Activated CD4-positive, alpha-beta memory T cell treated with anti-CD3 and anti-CD28 coated beads, Interleukin-2, amount 10 ng/mL, durations not matched to agents 7 days and 5 days (primary cell): ENCODE measurements around the gene POC1B. TPM values are rescaled to one million over a fixed set of nuclear protein-coding genes. Genes with fewer than 3 reads are reported as not detected.

Source experiments
- CTCF ChIA-PET: fragments of 350-600 bp; sonication (Branson Sonifier 250); formaldehyde crosslinking; loops from one replicate; lab custom pipeline; 2021; ENCODE audit warnings: antibody characterized with exemption, inconsistent platforms; lab: Charles Lee
- POLR2A ChIA-PET: fragments of 350-600 bp; sonication (Branson Sonifier 250); formaldehyde crosslinking; loops from one replicate; lab custom pipeline; 2021; ENCODE audit warnings: antibody characterized with exemption; lab: Charles Lee
- DNase-seq: peaks from one replicate; pipeline ENCODE4 v3.0.0-alpha.2; 2020
- H3K27ac Mint-ChIP-seq: one replicate; pipeline ENCODE4 v1.8.0; 2021; ENCODE audit warnings: mild to moderate bottlenecking, mixed read lengths
- H3K27me3 Mint-ChIP-seq: one replicate; pipeline ENCODE4 v1.8.0; 2021; ENCODE audit warnings: mixed read lengths
- H3K36me3 Mint-ChIP-seq: one replicate; pipeline ENCODE4 v1.8.0; 2021; ENCODE audit warnings: low read depth, mixed read lengths
- H3K4me1 Mint-ChIP-seq: one replicate; pipeline ENCODE4 v1.8.0; 2021; ENCODE audit warnings: mixed read lengths
- H3K4me3 Mint-ChIP-seq: one replicate; pipeline ENCODE4 v1.8.0; 2021; ENCODE audit warnings: mild to moderate bottlenecking, mixed read lengths
- H3K9me3 Mint-ChIP-seq: one replicate; pipeline ENCODE4 v1.8.0; 2021; ENCODE audit warnings: mixed read lengths
- total RNA-seq, 2 experiments: library from RNA; stranded (reverse); gene quantifications; one replicate each; pipeline ENCODE4 v1.2.3, GENCODE V29; 2021

POC1B gene
- total RNA-seq, 2 experiments from 2014 or later = 56.8 to 58.6 TPM

DNA sequence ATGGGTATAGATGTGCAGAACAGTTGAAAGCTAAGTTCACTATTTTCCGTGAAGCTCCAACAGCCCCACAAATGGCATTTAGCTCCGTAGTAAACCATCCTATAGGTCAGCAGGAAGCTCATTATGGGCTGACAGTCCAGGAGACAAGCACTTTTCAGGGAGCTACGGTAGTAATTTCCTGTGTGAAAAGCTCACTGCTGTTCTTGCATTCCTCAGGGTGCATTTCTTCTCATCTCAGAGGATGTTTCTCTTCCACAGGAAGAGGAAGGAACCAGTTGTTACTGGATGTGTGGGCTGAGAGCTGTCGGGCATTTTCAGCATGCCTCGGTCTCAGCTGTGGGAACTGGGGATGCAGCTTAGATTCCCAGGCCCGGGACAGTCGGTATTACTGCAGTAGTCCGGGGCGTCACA lies 74.0 kb downstream of the POC1B start:
- ChIA-PET CTCF (interaction anchor here (1.0 to 1.3 kb wide), 2 partner anchors 15 to 19 kb away, joined by 3 read pairs; no protein-coding TSS in a partner anchor), POLR2A (interaction anchor here (1.3 to 1.9 kb wide), 2 partner anchors 15 to 99 kb away, joined by 4 to 10 read pairs; partner anchors contain the start of gene DUSP6)
- Mint-ChIP-seq H3K27me3 (no peaks in the 10 kb centered on the region), H3K9me3 (no peaks in the 10 kb centered on the region), H3K27ac (no peak overlapping the region), H3K4me3 (no peak overlapping the region), H3K36me3 (peaks cover 48% of the 10 kb centered on the region), H3K4me1 (peaks cover 36% of the 10 kb centered on the region)
- DNase-seq = no peak

- peaks cover 48% of the 10 kb centered on the region for H3K36me3 Mint-ChIP-seq
- H3K4me3 Mint-ChIP-seq = no peak overlapping the region
- no peak for DNase-seq
- CTCF ChIA-PET = interaction anchor here (0.7 to 1.3 kb wide), 5 partner anchors 9 to 434 kb away, joined by 3 to 6 read pairs (median 3); no protein-coding TSS in a partner anchor
- H3K27ac Mint-ChIP-seq = no peak overlapping the region
- H3K27me3 Mint-ChIP-seq = no peaks in the 10 kb centered on the region
- H3K4me1 Mint-ChIP-seq = peaks cover 32% of the 10 kb centered on the region
- H3K9me3 Mint-ChIP-seq = peaks cover 3% of the 10 kb centered on the region
- POLR2A ChIA-PET = interaction anchor here (0.7 to 1.9 kb wide), 3 partner anchors 16 to 410 kb away, joined by 3 to 10 read pairs (median 4); partner anchors contain the start of gene DUSP6
Measured at GRCh38 chr12:89450907-89451306, 74.9 kb downstream of the POC1B start.

- no peak for DNase-seq
- Mint-ChIP-seq H3K27me3 (no peaks in the 10 kb centered on the region), H3K4me1 (peaks cover 21% of the 10 kb centered on the region), H3K9me3 (peaks cover 11% of the 10 kb centered on the region), H3K27ac (no peak overlapping the region), H3K4me3 (no peak overlapping the region), H3K36me3 (peaks cover 53% of the 10 kb centered on the region)
- ChIA-PET POLR2A (no interaction called here), CTCF (interaction anchor here (1.3 kb wide), 1 partner anchor 431 kb away, joined by 3 read pairs; no protein-coding TSS in a partner anchor)
Measured at GRCh38 chr12:89448951-89449371, 76.9 kb downstream of the POC1B start.

GRCh38 chr12:89448526-89448925 lies 77.3 kb downstream of the POC1B start:
- CTCF ChIA-PET = interaction anchor here (1.3 kb wide), 1 partner anchor 431 kb away, joined by 3 read pairs; no protein-coding TSS in a partner anchor
- no peak overlapping the region for H3K27ac Mint-ChIP-seq
- DNase-seq = no peak
- POLR2A ChIA-PET = no interaction called here
- no peak overlapping the region for H3K4me3 Mint-ChIP-seq
- H3K9me3 Mint-ChIP-seq = peaks cover 11% of the 10 kb centered on the region
- H3K27me3 Mint-ChIP-seq = no peaks in the 10 kb centered on the region
- peaks cover 56% of the 10 kb centered on the region for H3K36me3 Mint-ChIP-seq
- H3K4me1 Mint-ChIP-seq = peaks cover 17% of the 10 kb centered on the region

DNA sequence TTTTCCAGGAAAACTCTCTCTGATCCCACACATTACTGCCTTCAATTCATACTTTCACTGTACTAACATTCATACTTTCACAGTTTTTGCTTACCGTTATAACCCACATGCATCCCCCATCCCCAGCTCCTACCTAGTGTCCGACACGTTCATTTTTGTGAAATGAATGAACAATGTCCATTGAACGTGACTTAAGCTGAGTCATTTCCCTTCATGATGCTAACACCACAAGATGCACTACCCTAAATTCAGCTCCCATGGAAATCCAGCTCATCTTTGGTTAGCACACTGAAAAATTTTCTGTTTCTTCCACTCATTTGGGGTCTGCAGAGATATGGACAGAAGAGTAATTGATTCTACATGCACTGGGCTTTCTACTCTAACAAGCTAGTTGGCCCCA lies 85.9 kb downstream of the POC1B start:
- ChIA-PET POLR2A (interaction anchor here (0.6 to 1.0 kb wide), 2 partner anchors 91 to 276 kb away, joined by 3 read pairs; no protein-coding TSS in a partner anchor), CTCF (interaction anchor here (0.6 to 1.0 kb wide), 2 partner anchors 22 to 1143 kb away, joined by 3 to 5 read pairs; no protein-coding TSS in a partner anchor)
- DNase-seq = no peak
- peaks cover 11% of the 10 kb centered on the region for H3K4me1 Mint-ChIP-seq
- H3K9me3 Mint-ChIP-seq = peaks cover 23% of the 10 kb centered on the region
- H3K36me3 Mint-ChIP-seq = peaks cover 69% of the 10 kb centered on the region
- H3K27me3 Mint-ChIP-seq = no peaks in the 10 kb centered on the region
- H3K27ac Mint-ChIP-seq = no peak overlapping the region
- H3K4me3 Mint-ChIP-seq = no peak overlapping the region

DNA sequence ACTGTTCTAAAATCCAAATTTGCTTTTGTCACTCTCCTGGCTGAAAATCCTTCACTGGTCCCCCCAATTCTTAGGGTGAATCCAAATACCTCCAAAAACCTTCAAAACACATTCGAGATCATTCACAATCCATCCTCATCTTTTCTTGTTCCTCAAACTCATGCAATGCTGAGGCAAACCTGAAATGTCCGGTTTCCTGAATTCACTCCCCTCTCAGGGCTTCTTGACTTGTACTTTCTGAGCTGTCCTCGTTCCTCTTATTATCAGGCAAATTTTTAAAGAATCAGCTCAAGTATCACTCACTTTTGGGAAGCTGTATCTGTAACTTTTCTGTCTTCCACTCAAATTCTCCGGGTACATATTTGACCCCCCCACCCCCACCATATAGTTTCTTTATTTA lies 88.6 kb downstream of the POC1B start:
- no peak for DNase-seq
- no peaks in the 10 kb centered on the region for H3K27me3 Mint-ChIP-seq
- peaks cover 11% of the 10 kb centered on the region for H3K4me1 Mint-ChIP-seq
- POLR2A ChIA-PET = interaction anchor here (0.7 kb wide), 1 partner anchor 24 kb away, joined by 3 read pairs; no protein-coding TSS in a partner anchor
- peaks cover 17% of the 10 kb centered on the region for H3K9me3 Mint-ChIP-seq
- no peak overlapping the region for H3K4me3 Mint-ChIP-seq
- CTCF ChIA-PET = interaction anchor here (1.3 kb wide), 1 partner anchor 9 kb away, joined by 4 read pairs; no protein-coding TSS in a partner anchor
- H3K36me3 Mint-ChIP-seq = peaks cover 63% of the 10 kb centered on the region
- H3K27ac Mint-ChIP-seq = no peak overlapping the region

- no peaks in the 10 kb centered on the region for H3K27me3 Mint-ChIP-seq
- H3K4me1 Mint-ChIP-seq = peaks cover 7% of the 10 kb centered on the region
- no peak overlapping the region for H3K4me3 Mint-ChIP-seq
- H3K9me3 Mint-ChIP-seq = peaks cover 11% of the 10 kb centered on the region
- no peak for DNase-seq
- CTCF ChIA-PET = no interaction called here
- POLR2A ChIA-PET = no interaction called here
- H3K27ac Mint-ChIP-seq = no peak overlapping the region
- peaks cover 54% of the 10 kb centered on the region for H3K36me3 Mint-ChIP-seq
Measured at GRCh38 chr12:89436062-89436461, 89.8 kb downstream of the POC1B start.

- no peak overlapping the region for H3K27ac Mint-ChIP-seq
- ChIA-PET POLR2A (no interaction called here), CTCF (no interaction called here)
- H3K27me3 Mint-ChIP-seq = no peaks in the 10 kb centered on the region
- H3K36me3 Mint-ChIP-seq = peaks cover 59% of the 10 kb centered on the region
- peaks cover 3% of the 10 kb centered on the region for H3K9me3 Mint-ChIP-seq
- no peak overlapping the region for H3K4me3 Mint-ChIP-seq
- peaks cover 18% of the 10 kb centered on the region for H3K4me1 Mint-ChIP-seq
- DNase-seq = no peak
Measured at GRCh38 chr12:89433634-89434033, 92.2 kb downstream of the POC1B start.

DNA sequence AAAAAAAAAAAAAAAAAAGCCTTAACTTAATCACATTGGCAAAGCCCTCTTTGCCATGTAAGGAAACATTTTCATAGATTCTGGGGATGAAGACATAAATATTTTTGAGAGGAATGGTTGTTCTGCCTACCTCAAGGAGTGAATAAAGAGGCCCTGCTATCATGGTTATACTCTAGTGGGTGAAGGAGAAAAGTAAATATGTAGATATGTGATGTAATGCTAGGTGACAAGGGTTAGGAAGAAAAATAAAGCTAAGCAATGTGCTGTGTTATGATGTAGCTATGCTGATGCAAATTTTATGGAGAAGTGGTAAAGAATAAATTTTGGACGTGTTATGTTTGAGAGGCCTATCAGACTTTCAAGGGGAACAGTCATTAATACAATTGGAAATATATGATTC lies 93.5 kb downstream of the POC1B start:
- ChIA-PET POLR2A (no interaction called here), CTCF (interaction anchor here (0.7 kb wide), 1 partner anchor 171 kb away, joined by 6 read pairs; no protein-coding TSS in a partner anchor)
- Mint-ChIP-seq H3K27me3 (no peaks in the 10 kb centered on the region), H3K4me1 (peaks cover 30% of the 10 kb centered on the region), H3K36me3 (peaks cover 62% of the 10 kb centered on the region), H3K27ac (no peak overlapping the region), H3K4me3 (no peak overlapping the region), H3K9me3 (no peaks in the 10 kb centered on the region)
- DNase-seq = no peak

- peaks cover 4% of the 10 kb centered on the region for H3K9me3 Mint-ChIP-seq
- no peak overlapping the region for H3K4me3 Mint-ChIP-seq
- no peaks in the 10 kb centered on the region for H3K27me3 Mint-ChIP-seq
- H3K27ac Mint-ChIP-seq = peak overlapping the region; percentile 50
- ChIA-PET POLR2A (interaction anchor here (1.2 to 3.0 kb wide), 2 partner anchors 10 to 77 kb away, joined by 3 to 43 read pairs; partner anchors contain the start of gene DUSP6), CTCF (interaction anchor here (0.7 kb wide), 1 partner anchor 412 kb away, joined by 3 read pairs; no protein-coding TSS in a partner anchor)
- DNase-seq = no peak
- H3K36me3 Mint-ChIP-seq = peaks cover 68% of the 10 kb centered on the region
- peaks cover 46% of the 10 kb centered on the region for H3K4me1 Mint-ChIP-seq
Measured at GRCh38 chr12:89429528-89429927, 96.3 kb downstream of the POC1B start.

DNA sequence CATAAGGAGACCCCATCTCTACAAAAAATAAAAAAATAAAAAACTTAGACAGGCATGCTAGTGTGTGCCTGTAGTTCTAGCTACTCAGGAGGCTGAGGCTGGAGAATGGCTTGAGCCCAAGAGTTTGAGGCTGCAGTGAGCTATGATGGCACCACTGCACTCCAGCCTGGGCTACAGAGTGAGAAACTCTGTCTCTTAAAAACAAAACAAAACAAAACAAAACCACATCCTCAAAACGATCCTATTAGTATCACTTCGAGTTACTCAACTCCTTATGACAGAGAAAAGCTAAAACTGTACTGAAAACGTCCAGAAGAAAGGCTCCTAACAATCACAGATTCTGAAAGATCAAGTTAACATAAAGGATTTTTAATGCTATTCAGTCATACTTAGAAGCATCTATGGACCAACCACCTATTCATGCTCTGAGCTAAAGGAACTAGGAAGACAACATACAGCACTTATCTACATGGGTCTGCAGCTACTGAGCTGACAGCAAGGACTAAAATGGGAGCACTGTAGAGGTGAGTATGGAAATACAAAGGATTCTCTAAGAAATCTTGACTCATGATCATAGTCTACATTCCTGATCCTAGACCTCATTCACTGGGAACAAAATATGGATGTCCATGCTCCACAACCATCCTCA lies 98.2 kb downstream of the POC1B start:
- CTCF ChIA-PET = interaction anchor here (0.6 to 2.2 kb wide), 7 partner anchors 10 to 413 kb away, joined by 3 to 8 read pairs (median 4); no protein-coding TSS in a partner anchor
- POLR2A ChIA-PET = interaction anchor here (0.8 to 3.0 kb wide), 5 partner anchors 10 to 282 kb away, joined by 3 to 43 read pairs (median 3); partner anchors contain the start of gene DUSP6
- Mint-ChIP-seq H3K27me3 (no peaks in the 10 kb centered on the region), H3K9me3 (peaks cover 4% of the 10 kb centered on the region), H3K4me1 (peaks cover 48% of the 10 kb centered on the region), H3K27ac (peak overlapping the region; percentile 88), H3K36me3 (peaks cover 65% of the 10 kb centered on the region), H3K4me3 (peak overlapping the region; percentile 53)
- DNase-seq = peak; percentile 48

DNA sequence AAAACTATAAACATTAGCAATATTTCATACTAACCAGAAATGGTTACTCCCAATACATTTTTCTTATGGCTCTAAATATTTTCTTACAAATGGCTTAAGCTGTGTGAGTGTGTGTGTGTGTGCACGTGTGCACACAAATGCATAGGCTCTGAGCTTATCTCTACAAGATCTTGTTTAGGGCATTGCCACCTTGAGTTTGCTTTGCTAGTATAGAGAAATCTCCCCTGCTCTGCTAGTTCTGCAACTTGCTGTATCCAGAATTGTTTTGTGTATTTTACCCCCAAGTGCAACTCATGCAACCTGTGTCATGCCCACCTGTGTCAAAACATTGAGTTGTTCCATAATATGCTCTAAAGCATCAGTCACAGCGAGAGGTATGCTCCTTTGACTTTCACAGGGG lies 101.0 kb downstream of the POC1B start:
- DNase-seq = no peak
- H3K36me3 Mint-ChIP-seq = peaks cover 67% of the 10 kb centered on the region

DNA sequence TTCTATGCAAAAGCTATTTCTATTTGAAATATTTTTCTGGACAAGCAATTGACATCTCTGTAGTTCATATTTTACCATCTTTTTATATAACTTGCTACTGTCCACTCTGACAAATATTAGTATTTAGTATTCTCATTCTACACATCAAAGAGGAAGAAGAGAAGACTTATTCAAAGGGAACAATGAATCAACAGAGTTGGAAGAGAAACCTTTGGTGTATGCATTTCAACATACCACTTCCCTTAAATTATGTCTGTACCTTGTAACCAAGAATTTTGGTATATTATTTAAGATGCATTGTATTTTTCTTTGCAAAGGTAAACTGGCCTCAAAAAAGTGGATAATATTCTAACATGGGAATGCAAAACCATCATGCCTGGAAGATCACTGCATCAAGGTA lies 101.5 kb downstream of the POC1B start:
- Mint-ChIP-seq H3K36me3 (peaks cover 65% of the 10 kb centered on the region), H3K4me3 (no peak overlapping the region), H3K27ac (no peak overlapping the region), H3K4me1 (peaks cover 45% of the 10 kb centered on the region), H3K27me3 (no peaks in the 10 kb centered on the region), H3K9me3 (peaks cover 4% of the 10 kb centered on the region)
- ChIA-PET CTCF (no interaction called here), POLR2A (no interaction called here)
- DNase-seq = no peak

More for the DNA sequence above, 101.0 kb downstream of the POC1B start:
- Mint-ChIP-seq H3K9me3 (peaks cover 4% of the 10 kb centered on the region), H3K4me1 (peaks cover 49% of the 10 kb centered on the region), H3K27me3 (no peaks in the 10 kb centered on the region), H3K27ac (no peak overlapping the region), H3K4me3 (no peak overlapping the region)
- ChIA-PET POLR2A (no interaction called here), CTCF (no interaction called here)
